ENCODE data around the gene ZNF800.

ZNF800 gene

DNA sequence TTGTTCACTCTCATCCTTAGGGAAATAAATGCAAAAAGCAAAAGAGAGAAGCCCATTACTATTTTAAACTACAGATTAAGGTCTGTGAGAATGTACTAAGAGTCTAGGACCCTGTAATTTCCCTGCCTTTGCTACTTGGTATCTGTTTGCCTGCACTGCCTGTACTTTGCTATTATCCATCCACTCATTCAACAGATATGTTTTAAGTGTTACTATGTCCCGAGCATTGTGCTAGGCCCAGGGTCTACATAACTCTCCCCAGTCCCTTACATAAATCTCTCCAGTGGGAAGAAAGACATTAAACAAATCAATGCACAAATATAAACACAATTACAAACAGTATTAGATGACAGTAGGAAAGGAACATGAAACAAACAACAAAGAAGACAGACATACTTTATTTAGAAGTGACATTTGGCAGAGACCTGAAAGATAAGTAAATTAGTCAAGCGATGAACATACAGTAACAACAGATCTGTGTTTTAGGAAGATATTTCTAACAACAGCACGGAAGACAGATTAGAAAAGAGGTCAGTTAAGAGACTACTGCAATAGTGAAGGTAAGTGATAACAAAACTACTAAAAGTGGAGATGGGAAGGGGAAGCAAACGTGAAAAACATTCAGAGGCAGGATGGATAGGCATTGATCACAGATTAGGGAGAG lies 30.0 kb downstream of the ZNF800 start:
- Histone ChIP-seq H4K20me1 (ENCODE audit: insufficient read depth, low read length) (no peaks in the 10 kb centered on the region), H3K4me1 (ENCODE audit: low read length) (no peaks in the 10 kb centered on the region), H3K4me2 (ENCODE audit: low read depth, low read length) (no peak overlapping the region), H3K9ac (ENCODE audit: low read length) (no peak overlapping the region), H3F3A (ENCODE audit: insufficient read depth, low read length) (no peaks in the 10 kb centered on the region), H3K27ac (ENCODE audit: low read length) (no peak overlapping the region), H3K27me3 (replicated peaks; ENCODE audit: insufficient read depth, low read length) (no peaks in the 10 kb centered on the region), H3K9me2 (replicated peaks; ENCODE audit: insufficient read depth, low read length) (no peaks in the 10 kb centered on the region), H3K36me3 (replicated peaks; ENCODE audit: insufficient read depth, low read length) (no peaks in the 10 kb centered on the region), H3K4me3 (ENCODE audit: low read length) (no peak overlapping the region), H3K9me3 (replicated peaks; ENCODE audit: insufficient read depth, low read length) (no peaks in the 10 kb centered on the region), H3K79me2 (ENCODE audit: low read length) (peaks cover 24% of the 10 kb centered on the region), H2AFZ (ENCODE audit: low read length) (no peak overlapping the region)
- no peak for DNase-seq
- TF ChIP-seq, protein P1, sequence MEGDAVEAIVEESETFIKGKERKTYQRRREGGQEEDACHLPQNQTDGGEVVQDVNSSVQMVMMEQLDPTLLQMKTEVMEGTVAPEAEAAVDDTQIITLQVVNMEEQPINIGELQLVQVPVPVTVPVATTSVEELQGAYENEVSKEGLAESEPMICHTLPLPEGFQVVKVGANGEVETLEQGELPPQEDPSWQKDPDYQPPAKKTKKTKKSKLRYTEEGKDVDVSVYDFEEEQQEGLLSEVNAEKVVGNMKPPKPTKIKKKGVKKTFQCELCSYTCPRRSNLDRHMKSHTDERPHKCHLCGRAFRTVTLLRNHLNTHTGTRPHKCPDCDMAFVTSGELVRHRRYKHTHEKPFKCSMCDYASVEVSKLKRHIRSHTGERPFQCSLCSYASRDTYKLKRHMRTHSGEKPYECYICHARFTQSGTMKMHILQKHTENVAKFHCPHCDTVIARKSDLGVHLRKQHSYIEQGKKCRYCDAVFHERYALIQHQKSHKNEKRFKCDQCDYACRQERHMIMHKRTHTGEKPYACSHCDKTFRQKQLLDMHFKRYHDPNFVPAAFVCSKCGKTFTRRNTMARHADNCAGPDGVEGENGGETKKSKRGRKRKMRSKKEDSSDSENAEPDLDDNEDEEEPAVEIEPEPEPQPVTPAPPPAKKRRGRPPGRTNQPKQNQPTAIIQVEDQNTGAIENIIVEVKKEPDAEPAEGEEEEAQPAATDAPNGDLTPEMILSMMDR (IDR thresholded peaks at IDR 0.05; ENCODE audit: low read length), result no peak
- TF ChIP-seq EZH2phosphoT487 (IDR thresholded peaks at IDR 0.05; ENCODE audit: low read length), result no peak
- TF ChIP-seq EZH2 (optimal IDR thresholded peaks at IDR 0.05; ENCODE audit: low read depth, low read length), result no peak

DNA sequence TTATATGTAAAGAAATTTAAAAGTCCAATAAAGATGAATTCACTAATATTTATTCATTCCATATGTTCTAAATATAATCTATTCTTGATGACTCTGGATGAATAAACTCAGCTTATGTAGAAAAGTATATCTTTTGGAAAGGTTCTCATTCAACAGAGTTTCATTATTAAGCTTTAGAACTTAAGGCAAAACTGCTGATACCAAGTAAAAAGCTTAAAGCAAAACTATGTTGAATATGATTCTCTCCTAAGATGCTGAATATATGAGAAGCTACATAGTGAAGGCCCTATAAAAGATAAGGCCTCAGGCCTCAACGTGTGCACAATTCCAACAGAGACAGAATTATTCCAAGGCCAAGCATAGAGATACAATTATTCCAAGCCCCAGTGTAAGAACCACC lies 30.8 kb downstream of the ZNF800 start:
- Histone ChIP-seq H3K9me3 (replicated peaks; ENCODE audit: insufficient read depth, low read length) (no peaks in the 10 kb centered on the region), H3K36me3 (replicated peaks; ENCODE audit: insufficient read depth, low read length) (no peaks in the 10 kb centered on the region), H3K27ac (ENCODE audit: low read length) (no peak overlapping the region), H3K9ac (ENCODE audit: low read length) (no peak overlapping the region), H3K9me2 (replicated peaks; ENCODE audit: insufficient read depth, low read length) (no peaks in the 10 kb centered on the region), H4K20me1 (ENCODE audit: insufficient read depth, low read length) (no peaks in the 10 kb centered on the region), H3K79me2 (ENCODE audit: low read length) (peaks cover 18% of the 10 kb centered on the region), H3K4me3 (ENCODE audit: low read length) (no peak overlapping the region), H3F3A (ENCODE audit: insufficient read depth, low read length) (no peaks in the 10 kb centered on the region), H3K4me1 (ENCODE audit: low read length) (no peaks in the 10 kb centered on the region), H3K27me3 (replicated peaks; ENCODE audit: insufficient read depth, low read length) (no peaks in the 10 kb centered on the region), H2AFZ (ENCODE audit: low read length) (no peak overlapping the region), H3K4me2 (ENCODE audit: low read depth, low read length) (no peak overlapping the region)
- no peak for TF ChIP-seq EZH2 (optimal IDR thresholded peaks at IDR 0.05; ENCODE audit: low read depth, low read length)
- TF ChIP-seq, protein P1 (IDR thresholded peaks at IDR 0.05; ENCODE audit: low read length), result no peak
- TF ChIP-seq EZH2phosphoT487 (IDR thresholded peaks at IDR 0.05; ENCODE audit: low read length), result no peak
- DNase-seq, result no peak

DNA sequence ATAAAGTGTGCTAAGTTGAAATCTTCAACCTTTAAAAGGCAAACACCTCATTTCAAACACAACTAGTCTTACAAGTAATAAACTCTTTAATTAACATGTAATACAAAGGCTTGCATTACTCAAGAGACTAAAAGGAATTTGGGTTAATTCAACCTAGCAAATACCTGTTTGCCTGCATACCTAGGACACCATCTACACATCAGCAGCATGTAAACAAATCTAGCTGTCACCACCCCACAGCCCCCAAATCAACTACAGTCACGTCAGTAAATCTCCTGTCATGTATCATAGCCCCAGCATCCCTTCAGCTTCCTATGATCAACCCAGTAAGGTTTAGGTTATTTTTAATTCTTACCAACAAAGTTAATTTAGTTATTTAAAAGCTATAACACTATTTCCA lies 33.5 kb downstream of the ZNF800 start:
- H3K4me1 ChIP-seq (ENCODE audit: low read length), result 0 out of 2 replicates have a peak, but pooled peaks cover 4% of the 10 kb centered on the region
- H3K9ac ChIP-seq (ENCODE audit: low read length), result no peak overlapping the region
- no peak overlapping the region for H3K27ac ChIP-seq (ENCODE audit: low read length)
- no peak overlapping the region for H2AFZ ChIP-seq (ENCODE audit: low read length)
- H3F3A ChIP-seq (ENCODE audit: insufficient read depth, low read length), result no peaks in the 10 kb centered on the region
- H3K9me2 ChIP-seq (replicated peaks; ENCODE audit: insufficient read depth, low read length), result no peaks in the 10 kb centered on the region
- DNase-seq, result no peak
- H4K20me1 ChIP-seq (ENCODE audit: insufficient read depth, low read length), result no peaks in the 10 kb centered on the region
- no peak overlapping the region for H3K4me2 ChIP-seq (ENCODE audit: low read depth, low read length)
- no peaks in the 10 kb centered on the region for H3K36me3 ChIP-seq (replicated peaks; ENCODE audit: insufficient read depth, low read length)
- H3K4me3 ChIP-seq (ENCODE audit: low read length), result no peak overlapping the region
- TF ChIP-seq EZH2 (optimal IDR thresholded peaks at IDR 0.05; ENCODE audit: low read depth, low read length) (no peak), EZH2phosphoT487 (IDR thresholded peaks at IDR 0.05; ENCODE audit: low read length) (no peak)
- TF ChIP-seq, protein P1 (IDR thresholded peaks at IDR 0.05; ENCODE audit: low read length), result no peak
- no peaks in the 10 kb centered on the region for H3K9me3 ChIP-seq (replicated peaks; ENCODE audit: insufficient read depth, low read length)
- H3K27me3 ChIP-seq (replicated peaks; ENCODE audit: insufficient read depth, low read length), result no peaks in the 10 kb centered on the region
- H3K79me2 ChIP-seq (ENCODE audit: low read length), result peaks cover 7% of the 10 kb centered on the region; the same call in 1 of the 2 replicates
